GM12873 (cell line): ENCODE measurements around the gene GABARAP.

Source experiments
- TF ChIP-seq, protein P1 (sequence below): IDR thresholded peaks from 2 replicates; pipeline ENCODE4 v1.5.1; 2012; ENCODE audit warnings: low read depth, mild to moderate bottlenecking, moderate library complexity, low read length, control low read depth; ENCODE audit not compliant: insufficient read depth; ENCODE audit errors: missing control alignments

Gene GABARAP

GRCh38 chr17:7204828-7205461 lies 37.3 kb downstream of the GABARAP start:
- TF ChIP-seq, protein P1, sequence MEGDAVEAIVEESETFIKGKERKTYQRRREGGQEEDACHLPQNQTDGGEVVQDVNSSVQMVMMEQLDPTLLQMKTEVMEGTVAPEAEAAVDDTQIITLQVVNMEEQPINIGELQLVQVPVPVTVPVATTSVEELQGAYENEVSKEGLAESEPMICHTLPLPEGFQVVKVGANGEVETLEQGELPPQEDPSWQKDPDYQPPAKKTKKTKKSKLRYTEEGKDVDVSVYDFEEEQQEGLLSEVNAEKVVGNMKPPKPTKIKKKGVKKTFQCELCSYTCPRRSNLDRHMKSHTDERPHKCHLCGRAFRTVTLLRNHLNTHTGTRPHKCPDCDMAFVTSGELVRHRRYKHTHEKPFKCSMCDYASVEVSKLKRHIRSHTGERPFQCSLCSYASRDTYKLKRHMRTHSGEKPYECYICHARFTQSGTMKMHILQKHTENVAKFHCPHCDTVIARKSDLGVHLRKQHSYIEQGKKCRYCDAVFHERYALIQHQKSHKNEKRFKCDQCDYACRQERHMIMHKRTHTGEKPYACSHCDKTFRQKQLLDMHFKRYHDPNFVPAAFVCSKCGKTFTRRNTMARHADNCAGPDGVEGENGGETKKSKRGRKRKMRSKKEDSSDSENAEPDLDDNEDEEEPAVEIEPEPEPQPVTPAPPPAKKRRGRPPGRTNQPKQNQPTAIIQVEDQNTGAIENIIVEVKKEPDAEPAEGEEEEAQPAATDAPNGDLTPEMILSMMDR: no peak

DNA sequence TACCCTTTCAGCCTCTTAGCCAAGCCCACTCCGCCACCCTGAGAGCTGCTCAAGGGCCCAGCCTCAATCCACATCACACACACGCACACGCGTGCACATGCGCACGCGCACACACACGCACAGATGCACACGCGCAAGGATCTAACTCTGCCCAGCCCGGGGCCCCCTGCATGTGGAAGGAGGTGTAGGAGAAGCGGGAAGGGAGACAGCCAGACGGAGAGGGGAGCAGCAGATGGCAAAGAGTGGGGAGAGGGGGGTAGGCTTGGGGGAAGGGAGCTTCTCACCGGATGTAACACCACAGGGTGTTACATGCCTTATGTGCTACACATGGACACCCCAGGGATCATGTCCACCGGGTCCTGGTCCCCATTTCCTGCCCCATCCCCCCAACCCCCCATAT lies 37.9 kb downstream of the GABARAP start:
- TF ChIP-seq, protein P1: no peak

DNA sequence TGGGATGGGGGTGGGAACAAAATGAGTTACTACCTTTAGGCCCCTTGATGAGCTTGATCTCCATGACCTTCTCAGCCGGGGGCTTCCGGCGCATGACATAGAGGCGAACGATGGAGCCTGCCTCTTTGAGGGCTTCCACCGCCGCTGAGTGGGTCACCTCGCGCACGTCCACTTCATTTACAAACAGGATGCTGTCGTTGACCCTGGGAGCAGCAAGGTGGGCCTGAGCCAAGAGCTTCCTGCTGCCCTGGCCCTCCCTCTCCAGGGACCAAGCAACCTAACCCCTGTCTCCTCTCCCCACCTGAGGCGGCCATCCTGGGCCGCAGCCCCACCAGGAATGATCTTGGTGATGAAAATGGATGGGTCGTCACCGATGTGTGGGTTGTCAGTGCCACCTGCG lies 38.9 kb downstream of the GABARAP start:
- TF ChIP-seq, protein P1: no peak

DNA sequence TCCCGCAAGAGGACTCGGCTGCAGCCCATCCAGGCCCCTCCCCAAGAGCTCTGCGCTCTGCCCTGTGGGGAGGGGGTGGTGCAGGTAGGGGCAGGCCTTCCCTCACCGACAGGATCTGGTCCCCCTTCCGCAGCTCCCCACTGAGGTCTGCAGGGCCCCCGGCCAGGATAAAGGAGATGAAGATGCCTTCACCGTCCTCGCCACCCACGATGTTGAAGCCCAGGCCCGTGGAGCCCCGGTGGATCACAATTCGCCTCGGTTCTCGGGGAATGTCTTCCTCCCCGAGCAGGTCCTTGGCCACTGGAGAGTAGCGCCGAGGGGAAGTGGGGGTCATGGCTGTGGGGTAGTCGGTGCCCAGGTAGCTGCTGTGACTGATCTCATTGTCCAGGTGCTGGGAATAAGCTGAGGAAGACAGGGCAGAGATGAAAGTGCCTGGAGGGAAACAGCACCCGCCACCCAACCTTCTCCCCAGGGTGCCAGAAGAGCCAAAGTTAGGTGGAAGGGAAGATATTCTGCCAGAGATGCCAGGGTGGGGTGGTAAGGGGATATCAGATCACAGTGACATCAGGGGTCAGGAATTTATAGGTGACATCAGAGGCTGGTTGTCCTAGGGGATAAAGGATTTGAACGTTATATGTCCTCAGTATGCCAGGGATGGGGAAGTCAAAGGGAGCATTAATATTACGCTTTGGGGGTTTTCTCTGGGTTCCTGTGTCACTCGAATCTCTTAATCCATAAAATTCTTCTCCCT lies 45.4 kb downstream of the GABARAP start:
- TF ChIP-seq, protein P1: no peak

GRCh38 chr17:7195971-7196370 lies 46.3 kb downstream of the GABARAP start:
- TF ChIP-seq, protein P1: no peak

DNA sequence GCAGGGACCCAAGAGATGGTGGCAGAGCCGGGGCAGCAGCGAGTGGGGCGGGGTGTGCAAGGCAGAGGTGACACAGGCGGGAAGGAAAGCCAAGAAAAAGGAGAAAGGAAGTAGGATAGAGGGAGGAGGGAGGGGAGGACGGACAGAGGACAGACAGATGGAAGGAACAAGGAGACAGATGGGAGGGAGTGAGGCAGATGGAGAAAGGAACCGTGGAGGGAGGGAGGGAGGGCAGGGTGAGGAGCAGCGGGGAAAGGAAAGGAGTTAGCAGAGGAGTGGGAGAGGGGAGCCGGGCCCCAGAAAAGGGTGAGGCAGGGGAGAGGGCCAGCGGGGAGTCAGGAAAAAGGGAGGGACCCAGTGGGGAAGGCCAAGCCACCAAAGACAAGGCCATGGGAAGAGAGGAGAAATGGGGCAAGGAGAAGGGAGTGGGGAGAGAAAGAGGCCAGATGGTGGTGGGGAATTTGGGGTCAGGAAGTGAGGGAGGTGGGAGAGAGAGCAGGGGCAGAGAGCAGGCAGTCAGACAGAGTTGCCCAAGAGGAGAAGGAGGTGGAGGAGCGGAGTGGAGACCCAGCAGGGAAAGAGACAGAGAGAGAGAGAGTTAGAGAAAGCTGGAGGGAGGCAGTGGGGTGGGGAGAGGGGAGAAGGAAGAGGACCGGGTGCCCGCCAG lies 49.8 kb downstream of the GABARAP start:
- TF ChIP-seq, protein P1: no peak

DNA sequence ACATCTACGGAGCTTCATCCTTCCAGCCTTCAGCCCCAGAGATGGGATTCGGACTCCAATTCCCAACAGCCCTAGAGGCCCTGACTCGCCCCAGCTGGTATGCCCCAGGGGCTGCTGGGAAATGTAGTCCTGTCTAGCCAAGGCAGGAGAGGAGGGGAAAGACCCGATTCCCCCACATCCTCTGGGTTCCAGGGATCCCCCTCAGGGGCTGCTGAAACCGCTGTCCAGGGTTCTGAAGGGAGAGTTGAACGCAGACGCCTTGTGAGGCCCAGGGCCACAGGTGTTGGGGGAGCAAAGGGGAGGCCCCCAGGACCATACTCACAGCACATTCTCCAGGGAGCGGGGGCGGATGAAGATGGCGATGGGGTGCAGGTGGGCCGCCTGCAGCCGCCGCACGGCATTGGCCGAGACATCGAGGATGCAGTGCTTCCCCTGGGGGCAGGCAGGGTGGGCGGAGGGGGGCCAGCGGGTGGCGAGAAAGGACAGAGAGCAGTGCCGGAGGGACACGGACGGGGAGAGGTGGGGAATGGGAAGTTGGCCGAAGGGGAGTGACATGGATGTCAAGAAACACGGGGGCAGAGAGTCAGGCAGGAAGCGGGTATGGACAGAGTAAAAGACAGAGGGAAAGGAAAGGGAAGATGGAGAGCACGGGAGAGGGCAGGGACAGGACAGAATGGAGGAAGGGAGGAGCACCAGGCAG lies 50.5 kb downstream of the GABARAP start:
- TF ChIP-seq, protein P1: no peak
